GM10847 (cell line): ENCODE measurements around the gene LRIG1.

Experiments used
- POLR2A ChIP-seq: IDR thresholded peaks from 2 replicates; pipeline ENCODE4 v1.6.1; 2011; ENCODE audit not compliant: insufficient read length; ENCODE audit errors: extremely low read depth

Gene LRIG1

GRCh38 chr3:66453651-66454463 lies 47.0 kb downstream of the LRIG1 start:
- no peak for TF ChIP-seq POLR2A

GRCh38 chr3:66452303-66453011 lies 48.4 kb downstream of the LRIG1 start:
- no peak for TF ChIP-seq POLR2A

- TF ChIP-seq POLR2A: no peak
Observed at GRCh38 chr3:66451766-66452165, 49.1 kb downstream of the LRIG1 start.

- no peak for TF ChIP-seq POLR2A
Observed at GRCh38 chr3:66450390-66451022, 50.3 kb downstream of the LRIG1 start.

GRCh38 chr3:66449411-66449974 lies 51.3 kb downstream of the LRIG1 start:
- no peak for TF ChIP-seq POLR2A

- no peak for TF ChIP-seq POLR2A
Observed at GRCh38 chr3:66444146-66444644, 56.6 kb downstream of the LRIG1 start.

GRCh38 chr3:66443118-66443803 lies 57.6 kb downstream of the LRIG1 start:
- no peak for TF ChIP-seq POLR2A

- no peak for TF ChIP-seq POLR2A
Observed at GRCh38 chr3:66442254-66443117, 58.3 kb downstream of the LRIG1 start.

- TF ChIP-seq POLR2A: no peak
Observed at GRCh38 chr3:66441692-66442091, 59.1 kb downstream of the LRIG1 start.

GRCh38 chr3:66441129-66441528 lies 59.7 kb downstream of the LRIG1 start:
- TF ChIP-seq POLR2A: no peak

GRCh38 chr3:66439666-66440344 lies 61.0 kb downstream of the LRIG1 start:
- TF ChIP-seq POLR2A: no peak

GRCh38 chr3:66438046-66438445 lies 62.8 kb downstream of the LRIG1 start:
- no peak for TF ChIP-seq POLR2A

GRCh38 chr3:66437341-66437929 lies 63.4 kb downstream of the LRIG1 start:
- TF ChIP-seq POLR2A: no peak
